Stimulated activated naive CD8-positive, alpha-beta T cell treated with anti-CD3 and anti-CD28 coated beads, Interleukin-15, Interleukin-2, amounts not matched to agents 100 U/mL and 50 U/mL, for 24 hours (primary cell): ENCODE results near the gene MAP3K2.
"Not testable (repeated sequence)": the region's sequence is repeated elsewhere in the genome, so short reads cannot be mapped to it uniquely, and the experiment has no call there.

Experiments
- ATAC-seq: fragments of 150-1000 bp; cut with Tn5 transposase; one replicate; pipeline ENCODE4 v1.10.0; 2021
- DNase-seq: peaks from one replicate; pipeline ENCODE4 v3.0.0; 2021

The MAP3K2 gene

GRCh38 chr2:127420039-127420864, 32.5 kb upstream of the MAP3K2 start:
- no peak for DNase-seq

GRCh38 chr2:127419448-127420038, 31.8 kb upstream of the MAP3K2 start:
- DNase-seq (no peak), ATAC-seq (no peak)

More at GRCh38 chr2:127420039-127420864, 32.5 kb upstream of the MAP3K2 start:
- ATAC-seq = no peak

- ATAC-seq (no peak), DNase-seq (no peak)
These were observed 31.3 kb upstream of the MAP3K2 start for GRCh38 chr2:127419112-127419430.

GRCh38 chr2:127418300-127419111, 30.7 kb upstream of the MAP3K2 start, which contains the start of gene PROC:
Gene PROC (plus strand): TSS chr2:127418427. CDS start chr2:127419943, 1,516 bp downstream.
- ATAC-seq (no peak), DNase-seq (no peak)

GRCh38 chr2:127417406-127417805, 29.6 kb upstream of the MAP3K2 start:
- DNase-seq (no peak), ATAC-seq (no peak)

- DNase-seq = no peak
- ATAC-seq = no peak
These were observed 28.8 kb upstream of the MAP3K2 start for GRCh38 chr2:127416506-127417001.

- DNase-seq = peak; percentile 87
- ATAC-seq = peak; percentile 92
These were observed 28.1 kb upstream of the MAP3K2 start for GRCh38 chr2:127415593-127416505.

- no peak for DNase-seq
- ATAC-seq = no peak
These were observed 27.1 kb upstream of the MAP3K2 start for GRCh38 chr2:127414638-127415592.

- DNase-seq (no peak), ATAC-seq (no peak)
These were observed 26.2 kb upstream of the MAP3K2 start for GRCh38 chr2:127413782-127414637.

GRCh38 chr2:127413200-127413599, 25.4 kb upstream of the MAP3K2 start:
- DNase-seq (no peak), ATAC-seq (no peak)

- ATAC-seq (no peak), DNase-seq (no peak)
These were observed 24.0 kb upstream of the MAP3K2 start for GRCh38 chr2:127411653-127412369.

- ATAC-seq = peak; percentile 76
These were observed 23.3 kb upstream of the MAP3K2 start for GRCh38 chr2:127410871-127411652.

GRCh38 chr2:127409716-127410115, 21.9 kb upstream of the MAP3K2 start:
- not testable (repeated sequence) for ATAC-seq, DNase-seq

More at GRCh38 chr2:127410871-127411652, 23.3 kb upstream of the MAP3K2 start:
- no peak for DNase-seq

GRCh38 chr2:127408807-127409099, 21.0 kb upstream of the MAP3K2 start:
- no peak for DNase-seq
- ATAC-seq = no peak

- ATAC-seq (peak; percentile 85), DNase-seq (peak; percentile 94)
These were observed 20.4 kb upstream of the MAP3K2 start for GRCh38 chr2:127408004-127408806.

GRCh38 chr2:127407661-127408003, 19.9 kb upstream of the MAP3K2 start:
- ATAC-seq = peak; percentile 31
- no peak for DNase-seq

GRCh38 chr2:127407091-127407490, 19.3 kb upstream of the MAP3K2 start:
- no peak for DNase-seq
- no peak for ATAC-seq
